ENCODE measurements around the gene CYFIP2. TPM values are rescaled to one million over a fixed set of nuclear protein-coding genes. Genes with fewer than 3 reads are reported as not detected.

Gene CYFIP2
- total RNA-seq, 1 donor from 2014 or later: 36.6 TPM

- Histone ChIP-seq H3K9me3 (no peaks in the 10 kb centered on the region), H3K4me3 (no peak overlapping the region), H3K36me3 (peaks cover 8% of the 10 kb centered on the region), H3K4me1 (no peaks in the 10 kb centered on the region), H3K27ac (no peak overlapping the region), H3K27me3 (ENCODE audit: low read depth) (no peaks in the 10 kb centered on the region)
- ATAC-seq: no peak
- DNase-seq: no peak
- TF ChIP-seq CTCF (IDR thresholded peaks at IDR 0.05): no peak
- intact Hi-C loops (cut with DNase I): no loop called here
Observed at GRCh38 chr5:157348049-157348400, 82.1 kb downstream of the CYFIP2 start.

GRCh38 chr5:157350939-157351801, 85.2 kb downstream of the CYFIP2 start:
- H3K36me3 ChIP-seq: no peaks in the 10 kb centered on the region
- no peak for TF ChIP-seq CTCF (IDR thresholded peaks at IDR 0.05)
- H3K27ac ChIP-seq: no peak overlapping the region
- no peaks in the 10 kb centered on the region for H3K9me3 ChIP-seq
- ATAC-seq (no peak), DNase-seq (no peak)
- intact Hi-C loops (cut with DNase I): no loop called here
- H3K27me3 ChIP-seq (ENCODE audit: low read depth): no peaks in the 10 kb centered on the region
- no peak overlapping the region for H3K4me3 ChIP-seq
- no peaks in the 10 kb centered on the region for H3K4me1 ChIP-seq

- Histone ChIP-seq H3K4me1 (no peaks in the 10 kb centered on the region), H3K4me3 (no peak overlapping the region), H3K27me3 (ENCODE audit: low read depth) (no peaks in the 10 kb centered on the region), H3K36me3 (no peaks in the 10 kb centered on the region), H3K9me3 (no peaks in the 10 kb centered on the region), H3K27ac (no peak overlapping the region)
- intact Hi-C loops (cut with DNase I): no loop called here
- DNase-seq (no peak), ATAC-seq (no peak)
- TF ChIP-seq CTCF (IDR thresholded peaks at IDR 0.05): no peak
Observed at GRCh38 chr5:157351802-157352092, 85.8 kb downstream of the CYFIP2 start.

- H3K4me3 ChIP-seq: no peak overlapping the region
- H3K36me3 ChIP-seq: no peaks in the 10 kb centered on the region
- no peak for TF ChIP-seq CTCF (IDR thresholded peaks at IDR 0.05)
- no peaks in the 10 kb centered on the region for H3K4me1 ChIP-seq
- no peaks in the 10 kb centered on the region for H3K9me3 ChIP-seq
- ATAC-seq: no peak
- DNase-seq: no peak
- intact Hi-C loops (cut with DNase I): no loop called here
- H3K27ac ChIP-seq: no peak overlapping the region
- H3K27me3 ChIP-seq (ENCODE audit: low read depth): no peaks in the 10 kb centered on the region
Observed at GRCh38 chr5:157352756-157353340, 86.9 kb downstream of the CYFIP2 start.

GRCh38 chr5:157354800-157355199, 88.9 kb downstream of the CYFIP2 start:
- Histone ChIP-seq H3K27ac (no peak overlapping the region), H3K36me3 (peaks cover 12% of the 10 kb centered on the region), H3K27me3 (ENCODE audit: low read depth) (no peaks in the 10 kb centered on the region), H3K4me1 (no peaks in the 10 kb centered on the region), H3K9me3 (no peaks in the 10 kb centered on the region), H3K4me3 (no peak overlapping the region)
- DNase-seq (no peak), ATAC-seq (no peak)
- TF ChIP-seq CTCF (IDR thresholded peaks at IDR 0.05): no peak
- intact Hi-C loops (cut with DNase I): no loop called here

All from lower lobe of right lung (tissue), 2 donors.